GM12878 (cell line): ENCODE data around the gene IL1RL1.

ENCODE experiments used
- CEBPB ChIP-seq, 2 experiments: fragments of 150-350 bp in 1 of 2; IDR thresholded peaks; 2 replicates each; pipeline ENCODE4 v1.6.1; 2012 to 2014; ENCODE audit warnings: low read depth in 2 of 2, low read length in 2 of 2, borderline replicate concordance in 1 of 2, inconsistent platforms in 1 of 2
- CHD2 ChIP-seq: IDR thresholded peaks from 2 replicates; pipeline ENCODE4 v1.6.1; 2011; ENCODE audit warnings: low read depth, low read length, improper control_type of control experiment, borderline replicate concordance
- FOXM1 ChIP-seq: IDR thresholded peaks from 2 replicates; pipeline ENCODE4 v1.6.1; 2012; ENCODE audit warnings: low read depth, mild to moderate bottlenecking, inconsistent platforms, low read length, moderate library complexity
- MEF2A ChIP-seq: IDR thresholded peaks from 2 replicates; pipeline ENCODE4 v1.6.1; 2011; ENCODE audit warnings: low read depth, mild to moderate bottlenecking, low read length, moderate library complexity; ENCODE audit not compliant: insufficient read depth
- PML ChIP-seq: IDR thresholded peaks from 2 replicates; pipeline ENCODE4 v1.6.1; 2012; ENCODE audit warnings: low read length, inconsistent platforms
- ZNF622 ChIP-seq: fragments of 450-650 bp; IDR thresholded peaks from 2 replicates; pipeline ENCODE4 v1.6.1; 2017; ENCODE audit warnings: mild to moderate bottlenecking, inconsistent platforms
- TF ChIP-seq, protein P1 (sequence below): fragments of 450-650 bp; IDR thresholded peaks from 2 replicates; pipeline ENCODE4 v1.6.1; 2016; ENCODE audit warnings: mild to moderate bottlenecking
- TF ChIP-seq, protein P2 (sequence below), 3 experiments: IDR thresholded peaks in 2 of 3; conservative IDR thresholded peaks in 1 of 3; 2 replicates each; pipeline ENCODE4 v1.5.1; 2011; ENCODE audit warnings: low read depth in 3 of 3, low read length in 3 of 3, mild to moderate bottlenecking in 3 of 3, control low read depth in 2 of 3, moderate library complexity in 2 of 3, inconsistent platforms in 1 of 3, mixed read lengths in 1 of 3; ENCODE audit not compliant: control insufficient read depth in 2 of 3, insufficient read depth in 1 of 3; ENCODE audit errors: extremely low read depth in 1 of 3
- TF ChIP-seq, protein P3 (sequence below): IDR thresholded peaks from 2 replicates; pipeline ENCODE4 v1.6.1; 2012; ENCODE audit warnings: low read depth, low read length, improper control_type of control experiment
- TF ChIP-seq, protein P4 (sequence below): IDR thresholded peaks from 2 replicates; pipeline ENCODE4 v1.6.1; 2012; ENCODE audit warnings: mild to moderate bottlenecking, low read depth, low read length

DNA sequence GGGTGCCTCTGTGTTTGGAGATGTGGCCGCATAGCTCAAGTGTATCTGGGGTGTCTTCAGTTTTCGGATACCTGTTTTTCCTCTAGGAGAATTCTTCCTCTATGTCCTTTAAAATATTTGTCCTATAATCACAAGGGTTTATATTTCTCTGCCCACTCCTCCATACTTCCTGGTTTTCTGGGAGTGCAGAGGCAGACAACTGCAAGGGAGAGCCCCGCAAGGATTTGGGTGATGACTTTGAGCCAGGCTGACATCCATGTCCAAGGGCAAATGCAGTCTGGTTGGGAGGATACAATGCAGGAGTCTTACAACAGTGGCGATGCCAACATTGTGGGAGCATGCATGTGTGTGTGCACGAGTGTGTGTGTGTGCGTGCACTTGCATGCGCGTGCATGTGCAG is 2.1 kb downstream of the IL1RL1 start:
- TF ChIP-seq, protein P1, sequence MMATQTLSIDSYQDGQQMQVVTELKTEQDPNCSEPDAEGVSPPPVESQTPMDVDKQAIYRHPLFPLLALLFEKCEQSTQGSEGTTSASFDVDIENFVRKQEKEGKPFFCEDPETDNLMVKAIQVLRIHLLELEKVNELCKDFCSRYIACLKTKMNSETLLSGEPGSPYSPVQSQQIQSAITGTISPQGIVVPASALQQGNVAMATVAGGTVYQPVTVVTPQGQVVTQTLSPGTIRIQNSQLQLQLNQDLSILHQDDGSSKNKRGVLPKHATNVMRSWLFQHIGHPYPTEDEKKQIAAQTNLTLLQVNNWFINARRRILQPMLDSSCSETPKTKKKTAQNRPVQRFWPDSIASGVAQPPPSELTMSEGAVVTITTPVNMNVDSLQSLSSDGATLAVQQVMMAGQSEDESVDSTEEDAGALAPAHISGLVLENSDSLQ, result no peak
- no peak for TF ChIP-seq CEBPB (IDR thresholded peaks at IDR 0.05; ENCODE audit: borderline replicate concordance in 1 of 2, low read depth in 2 of 2, low read length in 2 of 2)
- no peak for TF ChIP-seq MEF2A
- TF ChIP-seq, protein P2, sequence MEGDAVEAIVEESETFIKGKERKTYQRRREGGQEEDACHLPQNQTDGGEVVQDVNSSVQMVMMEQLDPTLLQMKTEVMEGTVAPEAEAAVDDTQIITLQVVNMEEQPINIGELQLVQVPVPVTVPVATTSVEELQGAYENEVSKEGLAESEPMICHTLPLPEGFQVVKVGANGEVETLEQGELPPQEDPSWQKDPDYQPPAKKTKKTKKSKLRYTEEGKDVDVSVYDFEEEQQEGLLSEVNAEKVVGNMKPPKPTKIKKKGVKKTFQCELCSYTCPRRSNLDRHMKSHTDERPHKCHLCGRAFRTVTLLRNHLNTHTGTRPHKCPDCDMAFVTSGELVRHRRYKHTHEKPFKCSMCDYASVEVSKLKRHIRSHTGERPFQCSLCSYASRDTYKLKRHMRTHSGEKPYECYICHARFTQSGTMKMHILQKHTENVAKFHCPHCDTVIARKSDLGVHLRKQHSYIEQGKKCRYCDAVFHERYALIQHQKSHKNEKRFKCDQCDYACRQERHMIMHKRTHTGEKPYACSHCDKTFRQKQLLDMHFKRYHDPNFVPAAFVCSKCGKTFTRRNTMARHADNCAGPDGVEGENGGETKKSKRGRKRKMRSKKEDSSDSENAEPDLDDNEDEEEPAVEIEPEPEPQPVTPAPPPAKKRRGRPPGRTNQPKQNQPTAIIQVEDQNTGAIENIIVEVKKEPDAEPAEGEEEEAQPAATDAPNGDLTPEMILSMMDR (IDR thresholded peaks at IDR 0.05 in 2 of 3, conservative IDR thresholded peaks at IDR 0.05 in 1 of 3; ENCODE audit: control insufficient read depth in 2 of 3, extremely low read depth in 1 of 3, insufficient read depth in 1 of 3, low read depth in 3 of 3, low read length in 3 of 3), result no peak
- TF ChIP-seq FOXM1, result no peak
- TF ChIP-seq ZNF622, result no peak
- no peak for TF ChIP-seq PML
- no peak for TF ChIP-seq CHD2
- TF ChIP-seq, protein P3, sequence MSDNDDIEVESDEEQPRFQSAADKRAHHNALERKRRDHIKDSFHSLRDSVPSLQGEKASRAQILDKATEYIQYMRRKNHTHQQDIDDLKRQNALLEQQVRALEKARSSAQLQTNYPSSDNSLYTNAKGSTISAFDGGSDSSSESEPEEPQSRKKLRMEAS, result no peak
- TF ChIP-seq, protein P4, sequence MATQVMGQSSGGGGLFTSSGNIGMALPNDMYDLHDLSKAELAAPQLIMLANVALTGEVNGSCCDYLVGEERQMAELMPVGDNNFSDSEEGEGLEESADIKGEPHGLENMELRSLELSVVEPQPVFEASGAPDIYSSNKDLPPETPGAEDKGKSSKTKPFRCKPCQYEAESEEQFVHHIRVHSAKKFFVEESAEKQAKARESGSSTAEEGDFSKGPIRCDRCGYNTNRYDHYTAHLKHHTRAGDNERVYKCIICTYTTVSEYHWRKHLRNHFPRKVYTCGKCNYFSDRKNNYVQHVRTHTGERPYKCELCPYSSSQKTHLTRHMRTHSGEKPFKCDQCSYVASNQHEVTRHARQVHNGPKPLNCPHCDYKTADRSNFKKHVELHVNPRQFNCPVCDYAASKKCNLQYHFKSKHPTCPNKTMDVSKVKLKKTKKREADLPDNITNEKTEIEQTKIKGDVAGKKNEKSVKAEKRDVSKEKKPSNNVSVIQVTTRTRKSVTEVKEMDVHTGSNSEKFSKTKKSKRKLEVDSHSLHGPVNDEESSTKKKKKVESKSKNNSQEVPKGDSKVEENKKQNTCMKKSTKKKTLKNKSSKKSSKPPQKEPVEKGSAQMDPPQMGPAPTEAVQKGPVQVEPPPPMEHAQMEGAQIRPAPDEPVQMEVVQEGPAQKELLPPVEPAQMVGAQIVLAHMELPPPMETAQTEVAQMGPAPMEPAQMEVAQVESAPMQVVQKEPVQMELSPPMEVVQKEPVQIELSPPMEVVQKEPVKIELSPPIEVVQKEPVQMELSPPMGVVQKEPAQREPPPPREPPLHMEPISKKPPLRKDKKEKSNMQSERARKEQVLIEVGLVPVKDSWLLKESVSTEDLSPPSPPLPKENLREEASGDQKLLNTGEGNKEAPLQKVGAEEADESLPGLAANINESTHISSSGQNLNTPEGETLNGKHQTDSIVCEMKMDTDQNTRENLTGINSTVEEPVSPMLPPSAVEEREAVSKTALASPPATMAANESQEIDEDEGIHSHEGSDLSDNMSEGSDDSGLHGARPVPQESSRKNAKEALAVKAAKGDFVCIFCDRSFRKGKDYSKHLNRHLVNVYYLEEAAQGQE, result no peak
